Natural killer cell (primary cell): ENCODE data around the gene EP400. TPM values are rescaled to one million over a fixed set of nuclear protein-coding genes. Genes with fewer than 3 reads are reported as not detected.
"Not testable (repeated sequence)": the region's sequence is repeated elsewhere in the genome, so short reads cannot be mapped to it uniquely, and the experiment has no call there.

Source experiments
- ATAC-seq, 3 donors: fragments of 150-1000 bp in 2 of 3; fragments of 200-7000 bp in 1 of 3; cut with Tn5 transposase; 1 replicate in 1 of 3; 2 replicates in 2 of 3; pipeline ENCODE4 v1.10.0; 2021; ENCODE audit warnings: mild to moderate bottlenecking in 2 of 3, moderate library complexity in 2 of 3
- DNase-seq, 2 donors: peaks; one replicate each; pipeline versions ENCODE4 v3.0.0 to v3.0.0-alpha.2; 2013 to 2021; ENCODE audit warnings: mixed read lengths in 1 of 2
- H3K27ac ChIP-seq: one replicate; pipeline ENCODE4 v1.5.1; 2013; ENCODE audit warnings: mild to moderate bottlenecking, low read length
- H3K27me3 ChIP-seq: one replicate; pipeline ENCODE4 v1.6.1; 2013; ENCODE audit warnings: low read length; ENCODE audit not compliant: control insufficient read depth, insufficient read depth
- H3K36me3 ChIP-seq: one replicate; pipeline ENCODE4 v1.6.1; 2013; ENCODE audit warnings: low read length; ENCODE audit not compliant: control insufficient read depth, insufficient read depth
- H3K4me1 ChIP-seq: one replicate; pipeline ENCODE4 v1.6.1; 2013; ENCODE audit warnings: low read length; ENCODE audit not compliant: control insufficient read depth, insufficient read depth
- H3K4me3 ChIP-seq: one replicate; pipeline ENCODE4 v1.5.1; 2013; ENCODE audit warnings: low read length
- H3K9me3 ChIP-seq: one replicate; pipeline ENCODE4 v1.6.1; 2013; ENCODE audit warnings: low read length; ENCODE audit not compliant: control insufficient read depth, insufficient read depth
- H3K27ac Mint-ChIP-seq, 2 donors: one replicate each; pipeline ENCODE4 v1.8.0; 2022; ENCODE audit warnings: mild to moderate bottlenecking in 2 of 2, mixed read lengths in 2 of 2, moderate library complexity in 1 of 2
- H3K27me3 Mint-ChIP-seq, 2 donors: one replicate each; pipeline ENCODE4 v1.8.0; 2022; ENCODE audit warnings: low read depth in 2 of 2, mixed read lengths in 2 of 2
- H3K36me3 Mint-ChIP-seq: one replicate; pipeline ENCODE4 v1.8.0; 2022; ENCODE audit warnings: mixed read lengths
- H3K4me1 Mint-ChIP-seq, 2 donors: one replicate each; pipeline ENCODE4 v1.8.0; 2022; ENCODE audit warnings: mixed read lengths in 2 of 2
- H3K4me3 Mint-ChIP-seq: one replicate; pipeline ENCODE4 v1.8.0; 2022; ENCODE audit warnings: mild to moderate bottlenecking, moderate library complexity, mixed read lengths
- H3K9me3 Mint-ChIP-seq, 2 donors: one replicate each; pipeline ENCODE4 v1.8.0; 2022; ENCODE audit warnings: mixed read lengths in 2 of 2
- WGBS: methylation state at CpG from one replicate; pipeline ENCODE4 v1.1.7; 2013; ENCODE audit warnings: missing lambda C conversion rate; ENCODE audit not compliant: insufficient coverage; 5-methylcytosine and 5-hydroxymethylcytosine counted together
- intact Hi-C: fragments of 100-400 bp; cut with micrococcal nuclease; formaldehyde crosslinking; loops from one replicate; pipeline ENCODE4 v1.14.2; 2022
- total RNA-seq, 4 donors: library from RNA; stranded (reverse); fragments of 120-200 nt in 1 of 4; gene quantifications; one replicate each; pipeline versions ENCODE4 v1.2.3 to v1.2.4, GENCODE V29; 2013 to 2022
- TF ChIP-seq, protein P1 (sequence below): fragments of 200-600 bp; IDR thresholded peaks from one replicate; pipeline ENCODE4 v1.8.0; 2022; ENCODE audit warnings: antibody characterized with exemption

EP400 gene
- total RNA-seq, 3 donors from 2014 or later (not counting 1 experiment from before 2014, with no cell fraction given), result 62.8 to 81.1 (median 80.1) TPM

DNA sequence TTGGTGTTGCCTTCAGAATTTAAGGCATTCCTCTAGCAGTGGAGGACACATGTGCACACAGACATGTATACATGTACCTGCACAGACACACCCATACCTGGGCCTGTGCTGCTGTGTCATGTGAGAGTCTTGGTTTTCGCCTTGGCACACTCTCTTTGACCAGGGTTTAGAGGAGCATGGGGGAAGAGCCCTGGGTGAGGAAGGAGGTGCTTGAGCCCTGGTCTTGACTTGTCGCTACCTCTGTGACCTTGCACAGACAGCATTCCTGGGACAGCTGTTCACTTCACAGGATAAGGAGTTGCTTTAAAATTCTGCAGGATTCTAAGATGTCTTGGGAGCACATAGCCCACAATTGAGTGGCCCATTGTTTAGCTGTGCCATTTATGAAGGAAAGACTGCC lies 99.7 kb downstream of the EP400 start:
- Mint-ChIP-seq H3K36me3 (peaks cover 39% of the 10 kb centered on the region), H3K9me3 (no peaks in the 10 kb centered on the region), H3K27ac (no peak overlapping the region), H3K4me1 (peaks cover 0 to 4% of the 10 kb centered on the region in 2 donors), H3K4me3 (no peak overlapping the region), H3K27me3 (no peaks in the 10 kb centered on the region)
- no peaks in the 10 kb centered on the region for H3K9me3 ChIP-seq
- H3K27ac ChIP-seq, result no peak overlapping the region
- no peaks in the 10 kb centered on the region for H3K4me1 ChIP-seq
- H3K27me3 ChIP-seq, result no peaks in the 10 kb centered on the region
- peaks cover 79% of the 10 kb centered on the region for H3K36me3 ChIP-seq
- TF ChIP-seq, protein P1, sequence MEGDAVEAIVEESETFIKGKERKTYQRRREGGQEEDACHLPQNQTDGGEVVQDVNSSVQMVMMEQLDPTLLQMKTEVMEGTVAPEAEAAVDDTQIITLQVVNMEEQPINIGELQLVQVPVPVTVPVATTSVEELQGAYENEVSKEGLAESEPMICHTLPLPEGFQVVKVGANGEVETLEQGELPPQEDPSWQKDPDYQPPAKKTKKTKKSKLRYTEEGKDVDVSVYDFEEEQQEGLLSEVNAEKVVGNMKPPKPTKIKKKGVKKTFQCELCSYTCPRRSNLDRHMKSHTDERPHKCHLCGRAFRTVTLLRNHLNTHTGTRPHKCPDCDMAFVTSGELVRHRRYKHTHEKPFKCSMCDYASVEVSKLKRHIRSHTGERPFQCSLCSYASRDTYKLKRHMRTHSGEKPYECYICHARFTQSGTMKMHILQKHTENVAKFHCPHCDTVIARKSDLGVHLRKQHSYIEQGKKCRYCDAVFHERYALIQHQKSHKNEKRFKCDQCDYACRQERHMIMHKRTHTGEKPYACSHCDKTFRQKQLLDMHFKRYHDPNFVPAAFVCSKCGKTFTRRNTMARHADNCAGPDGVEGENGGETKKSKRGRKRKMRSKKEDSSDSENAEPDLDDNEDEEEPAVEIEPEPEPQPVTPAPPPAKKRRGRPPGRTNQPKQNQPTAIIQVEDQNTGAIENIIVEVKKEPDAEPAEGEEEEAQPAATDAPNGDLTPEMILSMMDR, result no peak
- WGBS, result 85% methylated on average over 2 of the region's 2 CpGs
- ATAC-seq (peak in 1 of 3 donors; percentile 14), DNase-seq (no peak)
- no peak overlapping the region for H3K4me3 ChIP-seq
- intact Hi-C loops, result no loop called here

- Mint-ChIP-seq H3K4me1 (peaks cover 0 to 4% of the 10 kb centered on the region in 2 donors), H3K4me3 (no peak overlapping the region), H3K27ac (no peak overlapping the region), H3K9me3 (no peaks in the 10 kb centered on the region), H3K27me3 (no peaks in the 10 kb centered on the region), H3K36me3 (peaks cover 39% of the 10 kb centered on the region)
- Histone ChIP-seq H3K36me3 (peaks cover 79% of the 10 kb centered on the region), H3K9me3 (no peaks in the 10 kb centered on the region), H3K27me3 (no peaks in the 10 kb centered on the region), H3K4me1 (no peaks in the 10 kb centered on the region), H3K4me3 (no peak overlapping the region), H3K27ac (no peak overlapping the region)
- WGBS, result 98% methylated on average over 14 of the region's 14 CpGs
- DNase-seq (no peak), ATAC-seq (no peak)
- TF ChIP-seq, protein P1, result no peak
- intact Hi-C loops, result no loop called here
Measured at GRCh38 chr12:132049876-132050275, 100.1 kb downstream of the EP400 start.

DNA sequence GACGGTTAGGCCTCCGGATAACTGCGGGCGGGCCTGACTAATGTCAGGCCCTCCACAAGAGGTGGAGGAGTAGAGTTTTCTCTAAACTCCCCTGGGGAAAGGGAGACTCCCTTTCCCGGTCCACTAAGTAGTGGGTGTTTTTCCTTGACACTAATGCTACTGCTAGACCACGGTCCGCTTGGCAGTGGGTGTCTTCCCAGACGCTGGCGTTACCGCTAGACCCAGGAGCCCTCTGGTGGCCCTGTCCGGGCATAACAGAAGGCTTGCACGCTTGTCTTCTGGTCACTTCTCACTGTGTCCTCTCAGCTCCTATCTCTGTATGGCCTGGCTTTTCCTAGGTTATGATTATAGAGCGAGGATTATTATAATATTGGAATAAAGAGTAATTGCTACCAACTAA lies 102.0 kb downstream of the EP400 start:
- H3K9me3 Mint-ChIP-seq, intact Hi-C loops, DNase-seq, H3K4me1 Mint-ChIP-seq, H3K27ac Mint-ChIP-seq, H3K4me1 ChIP-seq, ATAC-seq, H3K27me3 Mint-ChIP-seq, H3K4me3 Mint-ChIP-seq, H3K27ac ChIP-seq, H3K9me3 ChIP-seq, H3K4me3 ChIP-seq, H3K27me3 ChIP-seq: not testable (repeated sequence)
- 91% methylated on average over 7 of the region's 13 CpGs for WGBS
- H3K36me3 Mint-ChIP-seq, result peaks cover 32% of the 10 kb centered on the region
- H3K36me3 ChIP-seq, result peaks cover 75% of the 10 kb centered on the region

DNA sequence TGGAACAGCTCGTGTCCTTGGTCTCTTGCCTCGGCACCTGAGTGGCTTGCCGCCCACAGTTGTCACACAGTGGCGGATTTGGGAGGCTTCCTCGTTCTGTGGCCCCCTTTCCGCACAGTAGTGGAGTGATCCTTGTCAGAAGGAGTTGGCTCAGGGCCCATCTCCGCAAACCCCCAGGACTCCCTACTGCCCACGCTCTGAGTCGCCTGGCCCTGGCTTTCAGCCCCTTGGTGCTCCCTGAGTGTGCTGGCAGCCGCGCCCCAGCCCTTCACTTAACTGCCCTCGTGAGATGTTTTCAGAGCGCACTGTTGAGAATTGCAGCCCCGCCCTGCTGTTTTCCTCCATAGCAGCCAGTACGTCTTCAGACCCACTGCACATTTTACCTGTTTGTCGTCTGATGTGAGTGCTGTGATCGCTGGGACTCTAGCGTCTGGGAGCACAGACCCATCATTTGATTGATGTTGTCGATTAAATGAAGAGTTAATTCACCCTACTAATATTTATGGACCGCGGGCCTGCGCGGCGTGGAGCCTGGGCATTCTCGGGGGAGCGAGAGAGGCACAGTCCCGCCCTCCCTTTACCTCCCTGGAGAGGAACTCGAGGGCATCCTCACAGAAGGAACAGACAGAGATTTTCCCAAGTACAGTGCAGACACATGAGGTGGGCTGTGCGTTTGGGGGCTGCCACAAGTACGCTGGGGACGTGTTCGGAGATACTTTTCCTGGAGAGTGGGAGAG lies 102.6 kb downstream of the EP400 start:
- intact Hi-C loops, result no loop called here
- no peaks in the 10 kb centered on the region for H3K9me3 Mint-ChIP-seq
- no peak for ATAC-seq
- no peaks in the 10 kb centered on the region for H3K27me3 Mint-ChIP-seq
- H3K9me3 ChIP-seq, result no peaks in the 10 kb centered on the region
- H3K27me3 ChIP-seq, result no peaks in the 10 kb centered on the region
- no peak for DNase-seq
- peaks cover 25% of the 10 kb centered on the region for H3K36me3 Mint-ChIP-seq
- H3K4me1 ChIP-seq, result no peaks in the 10 kb centered on the region
- H3K4me3 Mint-ChIP-seq, result no peak overlapping the region
- TF ChIP-seq, protein P1, result no peak
- H3K27ac Mint-ChIP-seq, result no peak overlapping the region
- no peak overlapping the region for H3K4me3 ChIP-seq
- H3K4me1 Mint-ChIP-seq, result peaks cover 0 to 4% of the 10 kb centered on the region in 2 donors
- peaks cover 77% of the 10 kb centered on the region for H3K36me3 ChIP-seq
- 93% methylated on average over 32 of the region's 32 CpGs for WGBS
- H3K27ac ChIP-seq, result no peak overlapping the region
